HG03558 (cell line): ENCODE data around the gene ARHGEF11.
"Not testable (repeated sequence)": the region's sequence is repeated elsewhere in the genome, so short reads cannot be mapped to it uniquely, and the experiment has no call there.

Source experiments
- ATAC-seq: cut with Tn5 transposase; IDR thresholded peaks from one replicate; pipeline ENCODE4 v1.9.1; 2021; ENCODE audit warnings: moderate number of reproducible peaks; ENCODE audit not compliant: unreplicated experiment; ENCODE audit errors: extremely low read depth

The ARHGEF11 gene

GRCh38 chr1:157056269-157056668, 10.7 kb upstream of the ARHGEF11 start:
- no peak for ATAC-seq

- ATAC-seq = not testable (repeated sequence)
These were observed 10.2 kb upstream of the ARHGEF11 start for GRCh38 chr1:157055729-157056128.

GRCh38 chr1:157050836-157051235, 5.3 kb upstream of the ARHGEF11 start:
- no peak for ATAC-seq

- ATAC-seq = no peak
These were observed 1.5 kb upstream of the ARHGEF11 start for GRCh38 chr1:157047062-157047410.

- ATAC-seq = no peak
These were observed 1.2 kb downstream of the ARHGEF11 start for GRCh38 chr1:157044326-157044725.

GRCh38 chr1:157043685-157044084, 1.9 kb downstream of the ARHGEF11 start:
- ATAC-seq = no peak

GRCh38 chr1:157042846-157043245, 2.7 kb downstream of the ARHGEF11 start:
- no peak for ATAC-seq

- no peak for ATAC-seq
These were observed 4.7 kb downstream of the ARHGEF11 start for GRCh38 chr1:157040802-157041201.

GRCh38 chr1:157035121-157035520, 10.4 kb downstream of the ARHGEF11 start:
- ATAC-seq = no peak

GRCh38 chr1:157034137-157034800, 11.3 kb downstream of the ARHGEF11 start:
- no peak for ATAC-seq

GRCh38 chr1:157033357-157033876, 12.1 kb downstream of the ARHGEF11 start:
- ATAC-seq = no peak

- no peak for ATAC-seq
These were observed 13.2 kb downstream of the ARHGEF11 start for GRCh38 chr1:157032303-157032702.

GRCh38 chr1:157030728-157031127, 14.8 kb downstream of the ARHGEF11 start:
- no peak for ATAC-seq

- no peak for ATAC-seq
These were observed 16.9 kb downstream of the ARHGEF11 start for GRCh38 chr1:157028674-157029073.

GRCh38 chr1:157025856-157026255, 19.7 kb downstream of the ARHGEF11 start:
- no peak for ATAC-seq

- no peak for ATAC-seq
These were observed 20.2 kb downstream of the ARHGEF11 start for GRCh38 chr1:157025385-157025784.

GRCh38 chr1:157021688-157022087, 23.9 kb downstream of the ARHGEF11 start:
- ATAC-seq = no peak

- no peak for ATAC-seq
These were observed 26.1 kb downstream of the ARHGEF11 start for GRCh38 chr1:157019457-157019856.

GRCh38 chr1:157011845-157012244, 33.7 kb downstream of the ARHGEF11 start:
- no peak for ATAC-seq

- no peak for ATAC-seq
These were observed 37.0 kb downstream of the ARHGEF11 start for GRCh38 chr1:157008502-157008901.

- no peak for ATAC-seq
These were observed 38.2 kb downstream of the ARHGEF11 start for GRCh38 chr1:157007306-157007705.

GRCh38 chr1:157006676-157007075, 38.9 kb downstream of the ARHGEF11 start:
- no peak for ATAC-seq
